ENCODE measurements around the gene TFR2.

TFR2 gene

GRCh38 chr7:100585511-100586265 lies 55.7 kb downstream of the TFR2 start, which contains the start of gene LRCH4:
Gene LRCH4, minus strand, starts transcription at chr7:100586129. Its CDS starts 29 bp downstream, at chr7:100586100.
- no peak for DNase-seq (ENCODE audit: low read depth)

- DNase-seq (ENCODE audit: low read depth): no peak
Measured at GRCh38 chr7:100584683-100585510, 56.5 kb downstream of the TFR2 start.

GRCh38 chr7:100584054-100584682 lies 57.2 kb downstream of the TFR2 start:
- DNase-seq (ENCODE audit: low read depth): no peak

DNA sequence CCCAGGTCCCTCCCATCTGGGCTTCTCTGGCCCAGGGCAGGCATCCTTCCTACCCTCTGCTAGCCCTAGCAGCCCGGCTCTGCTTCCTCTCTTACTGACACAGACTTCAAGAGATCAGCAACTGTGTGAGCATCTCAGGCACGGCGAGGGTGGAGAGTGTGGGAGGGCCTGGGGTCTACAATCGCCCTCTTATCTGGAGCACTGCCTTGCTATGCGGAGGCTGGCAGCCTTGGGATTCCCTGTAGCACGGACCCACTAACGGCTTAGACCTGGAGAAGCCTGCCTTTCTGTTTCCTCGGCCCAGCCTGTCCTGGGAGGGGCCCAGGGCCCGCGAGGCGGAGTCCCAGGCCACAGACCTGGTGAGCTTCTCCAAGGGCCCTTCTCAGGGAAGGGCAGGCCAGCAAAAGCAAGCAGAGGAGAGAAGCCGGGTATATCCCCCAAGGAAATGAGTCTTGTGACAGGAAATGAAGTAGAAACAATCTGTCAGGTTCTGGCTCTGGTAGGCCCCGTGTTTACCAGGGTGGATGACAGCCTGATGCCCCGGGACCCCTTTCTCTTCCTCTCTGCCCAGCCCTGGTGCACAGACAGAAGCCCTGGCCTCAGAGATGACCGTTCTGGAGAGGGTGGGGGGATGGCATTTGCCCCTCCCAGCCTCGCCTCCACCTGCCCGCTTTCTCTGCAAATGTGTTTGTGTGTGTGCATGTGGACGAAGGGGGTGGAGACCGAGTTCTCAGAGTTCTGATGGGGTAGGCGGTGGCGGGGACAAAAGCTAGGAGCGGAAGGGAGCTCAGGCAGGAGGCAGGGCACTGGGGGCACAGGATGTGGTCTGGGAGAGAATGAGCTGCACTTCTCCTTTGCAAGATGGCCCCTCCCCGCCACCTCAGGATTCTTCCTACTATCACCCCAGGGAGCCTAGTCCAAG lies 58.0 kb downstream of the TFR2 start:
- no peak for DNase-seq (ENCODE audit: low read depth)

- no peak for DNase-seq (ENCODE audit: low read depth)
Measured at GRCh38 chr7:100582650-100583049, 58.7 kb downstream of the TFR2 start.

GRCh38 chr7:100582041-100582579 lies 59.2 kb downstream of the TFR2 start:
- no peak for DNase-seq (ENCODE audit: low read depth)

- no peak for DNase-seq (ENCODE audit: low read depth)
Measured at GRCh38 chr7:100580466-100581283, 60.7 kb downstream of the TFR2 start.

GRCh38 chr7:100578246-100579183 lies 62.8 kb downstream of the TFR2 start:
- DNase-seq (ENCODE audit: low read depth): no peak

GRCh38 chr7:100577507-100577906 lies 63.8 kb downstream of the TFR2 start:
- no peak for DNase-seq (ENCODE audit: low read depth)

DNA sequence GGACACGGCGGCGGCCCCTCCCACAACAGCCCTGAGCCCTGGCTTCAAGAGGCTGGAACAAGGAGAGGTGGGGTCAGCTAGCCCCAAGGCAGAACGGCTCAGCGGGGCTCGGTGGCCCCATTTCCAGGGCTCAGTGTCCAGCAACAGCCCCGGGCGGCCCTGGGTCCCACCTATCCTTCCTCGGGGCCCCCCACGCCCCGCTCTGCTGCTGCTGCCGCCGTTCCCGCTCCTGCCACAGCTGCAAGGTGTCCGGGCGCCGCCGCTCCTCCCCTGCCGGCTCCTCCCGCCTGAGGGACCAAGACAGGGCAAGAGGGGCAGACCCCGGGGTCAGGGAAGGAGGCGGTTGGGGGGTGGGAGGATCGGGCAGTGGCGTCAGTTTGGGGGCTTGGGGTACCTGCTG lies 64.2 kb downstream of the TFR2 start:
- DNase-seq (ENCODE audit: low read depth): no peak

GRCh38 chr7:100576384-100576993 lies 64.9 kb downstream of the TFR2 start:
- DNase-seq (ENCODE audit: low read depth): no peak

- no peak for DNase-seq (ENCODE audit: low read depth)
Measured at GRCh38 chr7:100575746-100576383, 65.5 kb downstream of the TFR2 start.

DNA sequence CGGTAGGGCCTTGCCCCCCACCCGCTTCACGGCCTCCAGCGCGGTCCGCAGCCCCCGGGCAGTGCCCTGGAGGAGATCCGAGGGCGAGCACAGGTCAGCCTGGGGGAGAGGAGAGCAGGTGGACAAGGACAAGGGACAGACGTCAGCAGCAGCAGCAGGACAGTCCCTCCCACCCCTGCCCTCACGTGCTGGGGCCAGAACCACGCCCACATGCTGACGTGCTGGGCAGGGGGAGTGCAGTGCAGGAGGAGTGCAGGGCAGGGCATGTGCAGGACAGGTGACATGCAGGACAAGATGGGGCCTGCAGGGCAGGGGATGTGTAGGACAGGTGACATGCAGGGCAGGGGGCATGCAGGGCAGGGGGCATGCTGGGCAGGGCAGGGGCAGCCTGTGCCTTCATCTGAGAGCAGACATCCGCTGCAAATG lies 66.1 kb downstream of the TFR2 start:
- no peak for DNase-seq (ENCODE audit: low read depth)

GRCh38 chr7:100574362-100575205 lies 66.8 kb downstream of the TFR2 start:
- DNase-seq (ENCODE audit: low read depth): no peak

GRCh38 chr7:100573691-100574361 lies 67.5 kb downstream of the TFR2 start, which contains the start of gene SAP25:
Gene SAP25, minus strand, starts transcription at chr7:100573900. Its CDS starts 158 bp downstream, at chr7:100573742.
- DNase-seq (ENCODE audit: low read depth): no peak

DNA sequence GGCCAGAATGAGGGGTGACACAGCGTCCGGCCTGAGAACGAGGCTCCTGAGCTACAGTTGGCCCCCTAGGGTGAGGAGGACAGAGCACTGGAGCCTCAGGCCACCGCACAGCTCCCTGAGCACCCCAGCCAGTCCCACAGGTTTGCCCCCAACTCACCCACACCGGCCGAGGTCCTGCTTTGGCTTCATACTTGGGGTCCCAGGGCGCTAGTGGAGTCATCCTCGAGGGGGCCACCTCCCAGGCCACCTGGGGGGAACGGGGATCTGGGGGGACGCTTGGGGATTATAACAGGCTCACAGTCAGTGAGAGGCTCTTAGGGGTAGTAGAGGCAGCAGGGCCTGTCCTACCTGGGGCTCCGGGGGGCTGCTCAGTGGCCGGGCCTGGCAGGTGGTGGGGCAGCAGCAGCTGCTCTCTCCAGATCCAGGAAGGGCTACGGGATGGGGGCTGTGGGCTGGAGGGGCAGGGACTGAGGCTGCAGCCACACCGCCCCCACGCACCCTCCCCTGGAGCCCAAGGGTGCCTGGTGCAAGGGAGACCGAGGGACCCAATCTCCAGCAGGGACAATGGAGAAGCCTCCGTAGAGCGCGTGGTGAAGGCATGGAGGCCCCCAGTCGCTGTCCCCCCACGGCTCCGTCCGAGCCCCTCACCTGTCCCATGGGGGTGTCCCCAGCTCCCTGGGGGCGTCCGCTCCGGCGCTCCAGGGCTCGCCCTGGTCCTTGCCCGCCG lies 68.2 kb downstream of the TFR2 start:
- no peak for DNase-seq (ENCODE audit: low read depth)

Data from fibroblast of the conjunctiva (primary cell).